MM.1S (cell line): ENCODE measurements around the gene GRM1.

Experiments
- CTCF ChIP-seq: fragments of 300-600 bp; sonication (generic); IDR thresholded peaks from 2 replicates; pipeline ENCODE4 v1.5.1; 2016; ENCODE audit warnings: antibody characterized with exemption, low read length, mixed read lengths
- EZH2 ChIP-seq: fragments of 300-600 bp; sonication (generic); optimal IDR thresholded peaks from 2 replicates; pipeline ENCODE3; 2017; ENCODE audit warnings: low read depth, mild to moderate bottlenecking, antibody characterized with exemption, low read length, mixed read lengths

- no peak for TF ChIP-seq CTCF
- no peak for TF ChIP-seq EZH2
Observed at GRCh38 chr6:146273490-146273889, 244.6 kb downstream of the GRM1 start.
